GM23248 (cell line): ENCODE results near the gene PSG3.
"Not testable (repeated sequence)": the region's sequence is repeated elsewhere in the genome, so short reads cannot be mapped to it uniquely, and the experiment has no call there.

Experiments used
- EZH2 ChIP-seq: fragments of 200-600 bp; sonication (generic); IDR thresholded peaks from 2 replicates; pipeline ENCODE4 v1.6.1; 2018; ENCODE audit warnings: antibody characterized with exemption, mild to moderate bottlenecking; ENCODE audit not compliant: insufficient read depth, poor library complexity, severe bottlenecking
- EZH2phosphoT487 ChIP-seq: fragments of 200-600 bp; sonication (generic); IDR thresholded peaks from 2 replicates; pipeline ENCODE4 v1.6.1; 2018; ENCODE audit warnings: antibody characterized with exemption, moderate library complexity, mild to moderate bottlenecking, low read depth; ENCODE audit not compliant: insufficient read depth

- TF ChIP-seq EZH2phosphoT487, EZH2: not testable (repeated sequence)
Observed at GRCh38 chr19:42710986-42711385, 29.3 kb downstream of the PSG3 start.
